ENCODE data around the gene ALDH1B1.
"Not testable (repeated sequence)": the region's sequence is repeated elsewhere in the genome, so short reads cannot be mapped to it uniquely, and the experiment has no call there.

GRCh38 chr9:38399191-38399590, 6.7 kb downstream of the ALDH1B1 start:
- not testable (repeated sequence) for TF ChIP-seq ZBTB1 (CRISPR knock-in tag; IDR thresholded peaks at IDR 0.05; ENCODE audit: borderline replicate concordance); ZNF792 (CRISPR knock-in tag; IDR thresholded peaks at IDR 0.05); CCDC6 (CRISPR knock-in tag; IDR thresholded peaks at IDR 0.05); MYC (CRISPR knock-in tag; IDR thresholded peaks at IDR 0.05; ENCODE audit: borderline replicate concordance)
- TF ChIP-seq, protein P1, sequence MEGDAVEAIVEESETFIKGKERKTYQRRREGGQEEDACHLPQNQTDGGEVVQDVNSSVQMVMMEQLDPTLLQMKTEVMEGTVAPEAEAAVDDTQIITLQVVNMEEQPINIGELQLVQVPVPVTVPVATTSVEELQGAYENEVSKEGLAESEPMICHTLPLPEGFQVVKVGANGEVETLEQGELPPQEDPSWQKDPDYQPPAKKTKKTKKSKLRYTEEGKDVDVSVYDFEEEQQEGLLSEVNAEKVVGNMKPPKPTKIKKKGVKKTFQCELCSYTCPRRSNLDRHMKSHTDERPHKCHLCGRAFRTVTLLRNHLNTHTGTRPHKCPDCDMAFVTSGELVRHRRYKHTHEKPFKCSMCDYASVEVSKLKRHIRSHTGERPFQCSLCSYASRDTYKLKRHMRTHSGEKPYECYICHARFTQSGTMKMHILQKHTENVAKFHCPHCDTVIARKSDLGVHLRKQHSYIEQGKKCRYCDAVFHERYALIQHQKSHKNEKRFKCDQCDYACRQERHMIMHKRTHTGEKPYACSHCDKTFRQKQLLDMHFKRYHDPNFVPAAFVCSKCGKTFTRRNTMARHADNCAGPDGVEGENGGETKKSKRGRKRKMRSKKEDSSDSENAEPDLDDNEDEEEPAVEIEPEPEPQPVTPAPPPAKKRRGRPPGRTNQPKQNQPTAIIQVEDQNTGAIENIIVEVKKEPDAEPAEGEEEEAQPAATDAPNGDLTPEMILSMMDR (CRISPR knock-in tag; IDR thresholded peaks at IDR 0.05) = not testable (repeated sequence)

Data from HepG2 (cell line).